ENCODE results near the gene MALT1.

The MALT1 gene

GRCh38 chr18:58779529-58779928 lies 108.3 kb downstream of the MALT1 start:
- Histone ChIP-seq H3K4me3 (ENCODE audit: low read length) (no peak overlapping the region), H3K27me3 (replicated peaks; ENCODE audit: control insufficient read depth, insufficient read depth, low read length) (peaks cover 8% of the 10 kb centered on the region), H3K4me1 (ENCODE audit: control insufficient read depth, insufficient read depth, low read length) (peaks cover 3% of the 10 kb centered on the region), H3K9me3 (ENCODE audit: control insufficient read depth, low read length) (no peaks in the 10 kb centered on the region), H3K36me3 (ENCODE audit: control insufficient read depth, insufficient read depth, low read length, severe bottlenecking) (no peaks in the 10 kb centered on the region), H3K9ac (ENCODE audit: low read length) (no peak overlapping the region)
- DNase-seq (ENCODE audit: low read depth) = no peak

GRCh38 chr18:58780045-58780444 lies 108.8 kb downstream of the MALT1 start:
- DNase-seq (ENCODE audit: low read depth) = no peak
- H3K27me3 ChIP-seq (replicated peaks; ENCODE audit: control insufficient read depth, insufficient read depth, low read length) = peaks cover 8% of the 10 kb centered on the region
- H3K9me3 ChIP-seq (ENCODE audit: control insufficient read depth, low read length) = no peaks in the 10 kb centered on the region
- peaks cover 6% of the 10 kb centered on the region for H3K4me1 ChIP-seq (ENCODE audit: control insufficient read depth, insufficient read depth, low read length)
- H3K9ac ChIP-seq (ENCODE audit: low read length) = no peak overlapping the region
- H3K4me3 ChIP-seq (ENCODE audit: low read length) = no peak overlapping the region
- H3K36me3 ChIP-seq (ENCODE audit: control insufficient read depth, insufficient read depth, low read length, severe bottlenecking) = no peaks in the 10 kb centered on the region

DNA sequence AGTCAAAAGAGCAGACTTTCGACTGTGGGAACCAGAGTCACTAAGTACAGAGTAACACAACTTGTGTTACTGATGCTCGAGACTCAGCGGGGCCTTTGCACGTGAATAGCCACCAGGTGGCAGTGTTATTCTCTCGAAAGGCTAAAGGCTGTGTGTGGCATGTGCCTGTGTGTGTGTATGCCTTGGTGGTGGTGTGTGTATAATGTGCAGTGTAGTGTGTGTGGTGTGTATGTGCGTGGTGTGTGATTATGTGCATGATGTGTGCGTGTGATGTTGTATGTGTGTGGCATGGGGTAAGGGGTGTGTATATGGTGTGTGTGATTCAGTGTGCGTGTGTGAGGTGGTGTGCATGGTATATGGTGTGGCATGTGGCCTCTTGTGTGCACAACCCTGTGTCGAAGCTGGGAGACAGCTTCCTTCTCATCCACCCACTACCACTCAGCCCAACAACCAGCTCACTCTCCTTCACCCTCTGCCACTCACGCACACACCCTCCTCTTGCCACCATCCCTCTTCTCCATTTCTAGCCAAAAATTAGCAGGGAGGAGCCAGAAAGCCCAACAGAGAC lies 110.4 kb downstream of the MALT1 start:
- no peak overlapping the region for H3K4me3 ChIP-seq (ENCODE audit: low read length)
- peak; percentile 92 for DNase-seq (ENCODE audit: low read depth)
- H3K9ac ChIP-seq (ENCODE audit: low read length) = no peak overlapping the region
- no peaks in the 10 kb centered on the region for H3K36me3 ChIP-seq (ENCODE audit: control insufficient read depth, insufficient read depth, low read length, severe bottlenecking)
- H3K9me3 ChIP-seq (ENCODE audit: control insufficient read depth, low read length) = no peaks in the 10 kb centered on the region
- H3K27me3 ChIP-seq (replicated peaks; ENCODE audit: control insufficient read depth, insufficient read depth, low read length) = peaks cover 8% of the 10 kb centered on the region
- peaks cover 12% of the 10 kb centered on the region for H3K4me1 ChIP-seq (ENCODE audit: control insufficient read depth, insufficient read depth, low read length)

DNA sequence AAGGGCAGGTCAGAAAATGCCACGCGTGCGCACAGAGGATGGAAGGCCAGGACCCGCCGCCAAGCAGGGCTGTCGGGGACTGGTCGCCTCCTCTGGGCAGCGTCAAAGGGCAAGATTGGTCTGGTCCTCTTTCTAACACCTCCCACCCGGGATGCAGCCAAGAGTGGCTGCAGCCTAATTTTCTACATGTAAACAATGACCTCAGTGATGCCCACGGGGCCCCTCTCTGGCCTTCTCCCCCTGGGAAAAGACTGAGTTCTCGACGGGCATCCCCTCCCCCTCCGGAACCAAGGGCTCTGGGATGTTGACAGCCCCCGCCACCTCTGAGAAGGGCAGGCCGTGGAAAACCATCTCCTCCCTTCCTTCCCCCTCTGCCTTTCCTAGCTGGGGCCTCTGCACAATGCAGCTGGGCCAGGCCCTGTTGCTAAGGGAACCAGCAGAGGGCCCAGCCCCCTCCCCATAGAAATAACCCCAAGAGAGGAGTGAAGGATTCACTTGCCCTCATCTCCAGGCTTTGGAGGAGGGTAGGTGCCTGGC lies 113.4 kb downstream of the MALT1 start:
- DNase-seq (ENCODE audit: low read depth) = no peak
- no peaks in the 10 kb centered on the region for H3K9me3 ChIP-seq (ENCODE audit: control insufficient read depth, low read length)
- peaks cover 14% of the 10 kb centered on the region for H3K4me1 ChIP-seq (ENCODE audit: control insufficient read depth, insufficient read depth, low read length)
- no peak overlapping the region for H3K4me3 ChIP-seq (ENCODE audit: low read length)
- H3K27me3 ChIP-seq (replicated peaks; ENCODE audit: control insufficient read depth, insufficient read depth, low read length) = peaks cover 4% of the 10 kb centered on the region
- no peak overlapping the region for H3K9ac ChIP-seq (ENCODE audit: low read length)
- H3K36me3 ChIP-seq (ENCODE audit: control insufficient read depth, insufficient read depth, low read length, severe bottlenecking) = no peaks in the 10 kb centered on the region

GRCh38 chr18:58785171-58785805 lies 114.0 kb downstream of the MALT1 start:
- DNase-seq (ENCODE audit: low read depth) = peak; percentile 78
- Histone ChIP-seq H3K4me1 (ENCODE audit: control insufficient read depth, insufficient read depth, low read length) (peaks cover 14% of the 10 kb centered on the region), H3K9me3 (ENCODE audit: control insufficient read depth, low read length) (no peaks in the 10 kb centered on the region)

DNA sequence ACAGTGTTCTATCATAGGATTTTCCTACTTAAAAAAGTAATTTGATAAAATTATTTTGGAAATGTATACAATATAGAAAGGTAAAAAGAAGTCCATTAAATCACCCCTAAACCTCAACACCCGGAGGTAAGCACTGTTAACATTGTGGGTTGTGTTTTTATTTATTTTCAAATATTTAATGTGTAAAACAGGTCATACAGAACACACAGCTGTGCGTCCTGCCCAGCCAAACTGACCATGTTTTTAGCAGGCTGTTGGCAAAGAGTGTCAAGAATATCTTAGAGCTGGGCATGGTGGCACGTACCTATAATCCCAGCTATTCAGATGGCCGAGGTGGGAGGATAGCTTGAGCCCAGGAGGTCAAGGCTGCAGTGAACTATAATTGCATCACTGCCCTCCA lies 114.6 kb downstream of the MALT1 start:
- no peaks in the 10 kb centered on the region for H3K27me3 ChIP-seq (replicated peaks; ENCODE audit: control insufficient read depth, insufficient read depth, low read length)

More at GRCh38 chr18:58785171-58785805, 114.0 kb downstream of the MALT1 start:
- Histone ChIP-seq H3K27me3 (replicated peaks; ENCODE audit: control insufficient read depth, insufficient read depth, low read length) (peaks cover under 1% of the 10 kb centered on the region), H3K4me3 (ENCODE audit: low read length) (no peak overlapping the region), H3K36me3 (ENCODE audit: control insufficient read depth, insufficient read depth, low read length, severe bottlenecking) (no peaks in the 10 kb centered on the region), H3K9ac (ENCODE audit: low read length) (no peak overlapping the region)

DNA sequence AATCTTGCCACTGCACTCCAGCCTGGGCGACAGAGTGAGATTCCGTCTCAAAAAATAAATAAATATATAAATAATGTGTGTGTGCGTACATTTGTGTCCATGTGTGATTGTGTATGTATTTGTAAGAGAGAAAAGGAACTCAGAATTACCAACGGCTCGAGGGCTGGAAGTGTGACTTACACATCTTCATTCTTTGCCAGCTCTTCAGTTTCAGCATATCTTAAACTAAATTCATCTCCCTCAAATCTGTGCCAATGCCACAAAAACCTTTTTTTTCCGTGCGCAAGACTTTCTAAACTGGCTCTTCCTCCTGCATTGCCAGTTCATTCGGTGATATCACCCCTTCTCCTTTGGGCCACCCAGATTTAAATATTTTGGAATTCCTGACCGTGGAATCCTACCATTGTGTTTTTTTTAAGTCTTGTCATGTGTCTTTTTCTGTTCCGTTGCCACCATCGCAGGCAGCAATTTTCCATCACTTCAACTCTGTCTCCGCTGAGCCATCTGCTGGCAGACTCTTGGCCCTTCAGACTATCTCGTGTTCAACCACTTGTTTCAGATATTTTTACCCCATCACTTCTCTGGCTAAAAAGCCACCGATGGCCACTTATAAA lies 116.4 kb downstream of the MALT1 start:
- Histone ChIP-seq H3K27me3 (replicated peaks; ENCODE audit: control insufficient read depth, insufficient read depth, low read length) (no peaks in the 10 kb centered on the region), H3K9ac (ENCODE audit: low read length) (no peak overlapping the region), H3K9me3 (ENCODE audit: control insufficient read depth, low read length) (no peaks in the 10 kb centered on the region), H3K4me3 (ENCODE audit: low read length) (no peak overlapping the region), H3K36me3 (ENCODE audit: control insufficient read depth, insufficient read depth, low read length, severe bottlenecking) (no peaks in the 10 kb centered on the region), H3K4me1 (ENCODE audit: control insufficient read depth, insufficient read depth, low read length) (peaks cover 14% of the 10 kb centered on the region)
- no peak for DNase-seq (ENCODE audit: low read depth)

More for the DNA sequence above, 114.6 kb downstream of the MALT1 start:
- DNase-seq (ENCODE audit: low read depth) = no peak
- H3K9ac ChIP-seq (ENCODE audit: low read length) = no peak overlapping the region
- H3K4me3 ChIP-seq (ENCODE audit: low read length) = no peak overlapping the region
- H3K4me1 ChIP-seq (ENCODE audit: control insufficient read depth, insufficient read depth, low read length) = peaks cover 14% of the 10 kb centered on the region
- no peaks in the 10 kb centered on the region for H3K9me3 ChIP-seq (ENCODE audit: control insufficient read depth, low read length)
- no peaks in the 10 kb centered on the region for H3K36me3 ChIP-seq (ENCODE audit: control insufficient read depth, insufficient read depth, low read length, severe bottlenecking)

DNA sequence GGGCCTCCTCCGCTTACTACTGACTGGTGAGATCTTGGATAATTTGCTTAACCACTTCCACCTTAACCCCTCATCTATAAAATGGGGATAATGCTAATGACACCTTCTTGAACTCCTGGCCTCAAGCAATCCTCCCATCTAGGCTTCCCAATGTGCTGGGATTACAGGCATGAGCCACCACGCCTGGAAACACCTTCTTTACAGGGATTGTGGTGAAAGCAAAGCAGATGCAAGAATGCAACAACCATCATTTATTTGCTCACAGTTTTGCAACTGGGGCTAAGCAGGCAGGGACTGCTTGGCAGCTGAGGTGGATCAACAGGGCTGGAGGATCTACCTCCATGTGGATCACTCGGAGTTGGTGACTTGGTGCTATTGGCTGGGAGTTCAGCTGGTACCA lies 117.2 kb downstream of the MALT1 start:
- H3K4me3 ChIP-seq (ENCODE audit: low read length) = no peak overlapping the region
- peaks cover 18% of the 10 kb centered on the region for H3K4me1 ChIP-seq (ENCODE audit: control insufficient read depth, insufficient read depth, low read length)
- DNase-seq (ENCODE audit: low read depth) = no peak
- no peaks in the 10 kb centered on the region for H3K9me3 ChIP-seq (ENCODE audit: control insufficient read depth, low read length)
- no peak overlapping the region for H3K9ac ChIP-seq (ENCODE audit: low read length)
- no peaks in the 10 kb centered on the region for H3K36me3 ChIP-seq (ENCODE audit: control insufficient read depth, insufficient read depth, low read length, severe bottlenecking)
- no peaks in the 10 kb centered on the region for H3K27me3 ChIP-seq (replicated peaks; ENCODE audit: control insufficient read depth, insufficient read depth, low read length)

- H3K9me3 ChIP-seq (ENCODE audit: control insufficient read depth, low read length) = no peaks in the 10 kb centered on the region
- H3K36me3 ChIP-seq (ENCODE audit: control insufficient read depth, insufficient read depth, low read length, severe bottlenecking) = no peaks in the 10 kb centered on the region
- no peaks in the 10 kb centered on the region for H3K27me3 ChIP-seq (replicated peaks; ENCODE audit: control insufficient read depth, insufficient read depth, low read length)
- H3K4me3 ChIP-seq (ENCODE audit: low read length) = no peak overlapping the region
- peaks cover 18% of the 10 kb centered on the region for H3K4me1 ChIP-seq (ENCODE audit: control insufficient read depth, insufficient read depth, low read length)
- H3K9ac ChIP-seq (ENCODE audit: low read length) = no peak overlapping the region
- peak; percentile 52 for DNase-seq (ENCODE audit: low read depth)
Measured at GRCh38 chr18:58788971-58789875, 118.0 kb downstream of the MALT1 start.

DNA sequence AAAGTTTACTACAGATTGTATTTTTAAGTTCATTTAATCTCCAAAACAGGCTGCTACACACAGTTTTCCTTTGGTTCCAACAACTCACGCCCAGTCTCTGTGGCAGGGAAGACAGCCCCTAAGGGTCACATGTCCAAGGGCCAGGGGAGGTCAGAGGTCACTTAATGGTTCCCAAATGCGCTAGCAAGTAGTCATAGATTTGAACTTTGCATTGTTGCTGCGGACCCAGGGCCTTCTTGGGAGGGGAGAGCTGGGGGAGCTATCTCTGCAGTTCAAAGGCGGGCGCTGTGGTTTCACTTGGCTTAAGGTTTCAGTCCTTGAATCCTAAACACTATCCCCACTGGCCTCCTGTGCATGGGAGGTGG lies 118.6 kb downstream of the MALT1 start:
- no peaks in the 10 kb centered on the region for H3K9me3 ChIP-seq (ENCODE audit: control insufficient read depth, low read length)
- H3K4me3 ChIP-seq (ENCODE audit: low read length) = no peak overlapping the region
- peaks cover 17% of the 10 kb centered on the region for H3K4me1 ChIP-seq (ENCODE audit: control insufficient read depth, insufficient read depth, low read length)
- H3K27me3 ChIP-seq (replicated peaks; ENCODE audit: control insufficient read depth, insufficient read depth, low read length) = no peaks in the 10 kb centered on the region
- H3K36me3 ChIP-seq (ENCODE audit: control insufficient read depth, insufficient read depth, low read length, severe bottlenecking) = no peaks in the 10 kb centered on the region
- DNase-seq (ENCODE audit: low read depth) = no peak
- no peak overlapping the region for H3K9ac ChIP-seq (ENCODE audit: low read length)

GRCh38 chr18:58792086-58792485 lies 120.8 kb downstream of the MALT1 start:
- Histone ChIP-seq H3K4me1 (ENCODE audit: control insufficient read depth, insufficient read depth, low read length) (peaks cover 9% of the 10 kb centered on the region), H3K36me3 (ENCODE audit: control insufficient read depth, insufficient read depth, low read length, severe bottlenecking) (no peaks in the 10 kb centered on the region), H3K9ac (ENCODE audit: low read length) (no peak overlapping the region), H3K27me3 (replicated peaks; ENCODE audit: control insufficient read depth, insufficient read depth, low read length) (no peaks in the 10 kb centered on the region), H3K9me3 (ENCODE audit: control insufficient read depth, low read length) (no peaks in the 10 kb centered on the region), H3K4me3 (ENCODE audit: low read length) (no peak overlapping the region)
- no peak for DNase-seq (ENCODE audit: low read depth)

All from adipocyte (in vitro differentiated cells).